Tibial nerve (tissue), 4 donors: ENCODE results near the gene NR4A2. TPM values are rescaled to one million over a fixed set of nuclear protein-coding genes. Genes with fewer than 3 reads are reported as not detected.

Source experiments
- DNase-seq, 2 donors: peaks; one replicate each; pipeline ENCODE4 v3.0.0-alpha.2; 2019; ENCODE audit warnings: low spot score in 2 of 2
- H3K27ac ChIP-seq, 4 donors: fragments of 200-600 bp; sonication (generic) in 3 of 4; one replicate each; pipeline ENCODE4 v1.5.1; 2017 to 2019; ENCODE audit warnings: mild to moderate bottlenecking in 1 of 4
- H3K27me3 ChIP-seq, 2 donors: fragments of 200-600 bp; sonication (generic) in 1 of 2; one replicate each; pipeline versions ENCODE4 v1.5.1 to v1.6.0; 2017 to 2019
- H3K36me3 ChIP-seq, 3 donors: fragments of 200-600 bp; sonication (generic); one replicate each; pipeline ENCODE4 v1.5.1; 2018 to 2019
- H3K4me1 ChIP-seq, 4 donors: fragments of 200-600 bp; sonication (generic) in 3 of 4; one replicate each; pipeline ENCODE4 v1.5.1; 2017 to 2019
- H3K4me3 ChIP-seq, 4 donors: fragments of 200-600 bp; sonication (generic) in 3 of 4; one replicate each; pipeline ENCODE4 v1.5.1; 2017 to 2019; ENCODE audit warnings: mild to moderate bottlenecking in 1 of 4, moderate library complexity in 1 of 4
- H3K9me3 ChIP-seq, 4 donors: fragments of 200-600 bp; sonication (generic) in 3 of 4; one replicate each; pipeline ENCODE4 v1.5.1; 2017 to 2019
- EP300 ChIP-seq, 2 donors: sonication (generic); formaldehyde crosslinking; IDR thresholded peaks; one replicate each; pipeline ENCODE4 v1.6.1; 2017; ENCODE audit warnings: antibody characterized with exemption in 2 of 2, mild to moderate bottlenecking in 1 of 2
- POLR2A ChIP-seq, 2 donors: fragments of 450-650 bp; IDR thresholded peaks; one replicate each; pipeline ENCODE4 v1.6.1; 2017; ENCODE audit warnings: antibody characterized with exemption in 2 of 2, mild to moderate bottlenecking in 2 of 2, moderate library complexity in 2 of 2
- WGBS, 2 donors: methylation state at CpG; one replicate each; pipeline ENCODE4 v1.1.5; 2018; 5-methylcytosine and 5-hydroxymethylcytosine counted together
- total RNA-seq, 4 donors: library from RNA; depleted of rRNA; stranded (reverse); fragments of >200 nt; gene quantifications; one replicate each; pipeline ENCODE4 v1.1.0, GENCODE V29; 2016
- TF ChIP-seq, protein P1 (sequence below), 5 experiments: fragments of 200-600 bp in 3 of 5; fragments of 450-650 bp in 2 of 5; sonication (generic) in 3 of 5; IDR thresholded peaks; one replicate each; pipeline ENCODE4 v1.5.1; 2016 to 2019; ENCODE audit warnings: antibody characterized with exemption in 5 of 5, mild to moderate bottlenecking in 3 of 5, moderate library complexity in 2 of 5

NR4A2 gene
- total RNA-seq, 4 donors from 2014 or later: 14.7 to 31.5 (median 22.4) TPM

- no peak for DNase-seq
- Histone ChIP-seq H3K9me3 (no peaks in the 10 kb centered on the region), H3K27me3 (no peaks in the 10 kb centered on the region), H3K27ac (peak overlapping the region; percentile 94 to 100 (median 100)), H3K36me3 (no peaks in the 10 kb centered on the region), H3K4me3 (peak overlapping the region; percentile 32 to 94 (median 86)), H3K4me1 (peaks cover 0 to 37% (median 11%) of the 10 kb centered on the region in 4 donors)
- WGBS, 2 donors: 39% methylated on average over 6 of the region's 6 CpGs
- TF ChIP-seq POLR2A (IDR thresholded peaks at IDR 0.05): no peak
- no peak for TF ChIP-seq EP300 (IDR thresholded peaks at IDR 0.05)
- TF ChIP-seq, protein P1, sequence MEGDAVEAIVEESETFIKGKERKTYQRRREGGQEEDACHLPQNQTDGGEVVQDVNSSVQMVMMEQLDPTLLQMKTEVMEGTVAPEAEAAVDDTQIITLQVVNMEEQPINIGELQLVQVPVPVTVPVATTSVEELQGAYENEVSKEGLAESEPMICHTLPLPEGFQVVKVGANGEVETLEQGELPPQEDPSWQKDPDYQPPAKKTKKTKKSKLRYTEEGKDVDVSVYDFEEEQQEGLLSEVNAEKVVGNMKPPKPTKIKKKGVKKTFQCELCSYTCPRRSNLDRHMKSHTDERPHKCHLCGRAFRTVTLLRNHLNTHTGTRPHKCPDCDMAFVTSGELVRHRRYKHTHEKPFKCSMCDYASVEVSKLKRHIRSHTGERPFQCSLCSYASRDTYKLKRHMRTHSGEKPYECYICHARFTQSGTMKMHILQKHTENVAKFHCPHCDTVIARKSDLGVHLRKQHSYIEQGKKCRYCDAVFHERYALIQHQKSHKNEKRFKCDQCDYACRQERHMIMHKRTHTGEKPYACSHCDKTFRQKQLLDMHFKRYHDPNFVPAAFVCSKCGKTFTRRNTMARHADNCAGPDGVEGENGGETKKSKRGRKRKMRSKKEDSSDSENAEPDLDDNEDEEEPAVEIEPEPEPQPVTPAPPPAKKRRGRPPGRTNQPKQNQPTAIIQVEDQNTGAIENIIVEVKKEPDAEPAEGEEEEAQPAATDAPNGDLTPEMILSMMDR (IDR thresholded peaks at IDR 0.05): no peak
Observed at GRCh38 chr2:156343096-156343939, 10.8 kb upstream of the NR4A2 start.

DNA sequence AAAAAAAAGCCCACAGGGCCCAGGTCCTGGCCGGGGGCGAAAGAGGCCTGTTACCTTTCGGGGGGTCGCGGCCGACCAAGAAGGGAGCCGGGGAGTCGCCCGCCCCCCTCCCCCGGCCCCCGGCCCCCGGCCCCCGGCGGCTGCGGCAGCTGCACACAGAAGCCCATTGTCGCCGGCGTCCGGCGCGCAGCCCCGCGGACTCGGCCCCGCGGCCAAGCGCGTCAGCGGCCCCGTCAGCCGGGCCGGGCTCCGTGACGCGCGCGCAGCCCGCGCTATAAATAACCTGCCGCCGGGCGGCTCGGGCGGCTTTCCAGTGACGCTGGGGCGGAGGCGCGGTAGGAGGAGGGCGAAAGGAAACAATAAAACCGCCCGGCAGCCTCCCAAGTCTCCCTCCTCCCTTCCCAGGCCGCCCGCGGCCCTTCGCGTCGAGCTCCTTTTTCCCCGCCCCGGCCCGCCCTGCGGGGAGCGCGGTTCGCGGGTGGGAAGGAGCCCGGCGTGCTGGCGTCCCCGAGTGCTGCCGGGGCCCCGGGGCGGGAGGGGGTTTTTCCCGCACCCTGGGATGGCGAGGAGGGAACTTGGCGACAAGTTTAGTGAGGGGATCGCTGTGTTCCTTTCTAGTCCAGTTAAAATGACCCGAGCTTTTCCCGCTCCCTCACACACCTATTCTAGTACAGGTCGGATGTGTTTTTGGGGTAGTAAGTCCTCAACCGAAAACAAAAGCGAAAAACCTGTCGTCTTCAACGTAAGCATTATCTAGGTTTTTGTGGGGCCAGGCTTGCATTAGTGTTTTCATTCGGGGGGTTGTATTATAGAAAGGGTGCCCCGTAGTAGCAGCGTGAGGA lies 10.0 kb upstream of the NR4A2 start:
- Histone ChIP-seq H3K27ac (peak overlapping the region; percentile 100), H3K27me3 (no peaks in the 10 kb centered on the region), H3K9me3 (no peaks in the 10 kb centered on the region), H3K36me3 (no peaks in the 10 kb centered on the region), H3K4me3 (peak overlapping the region; percentile 79 to 97 (median 94)), H3K4me1 (peaks cover 0 to 43% (median 11%) of the 10 kb centered on the region in 4 donors)
- 0 to 1% methylated on average over 41 to 61 of the region's 86 CpGs for WGBS, 2 donors
- peak; percentile 91 to 92 for DNase-seq
- TF ChIP-seq POLR2A (IDR thresholded peaks at IDR 0.05) (peak; percentile 82 to 84), EP300 (IDR thresholded peaks at IDR 0.05) (peak; percentile 77 to 98)
- TF ChIP-seq, protein P1 (IDR thresholded peaks at IDR 0.05): peak in 2 of 5 experiments; percentile 32 to 33

GRCh38 chr2:156341452-156342253 lies 9.1 kb upstream of the NR4A2 start:
- Histone ChIP-seq H3K4me3 (peak overlapping the region; percentile 79 to 97 (median 94)), H3K36me3 (no peaks in the 10 kb centered on the region), H3K9me3 (no peaks in the 10 kb centered on the region), H3K27me3 (no peaks in the 10 kb centered on the region), H3K27ac (peak overlapping the region; percentile 100), H3K4me1 (peaks cover 0 to 49% (median 11%) of the 10 kb centered on the region in 4 donors)
- TF ChIP-seq POLR2A (IDR thresholded peaks at IDR 0.05): peak; percentile 38 to 88
- TF ChIP-seq, protein P1 (IDR thresholded peaks at IDR 0.05): peak in 1 of 5 experiments; percentile 12
- peak; percentile 27 to 98 for TF ChIP-seq EP300 (IDR thresholded peaks at IDR 0.05)
- 0% methylated on average over 16 to 62 of the region's 62 CpGs for WGBS, 2 donors
- DNase-seq: peak; percentile 83 to 85

GRCh38 chr2:156340804-156341451 lies 8.4 kb upstream of the NR4A2 start:
- TF ChIP-seq, protein P1 (IDR thresholded peaks at IDR 0.05): no peak
- TF ChIP-seq EP300 (IDR thresholded peaks at IDR 0.05) (no peak), POLR2A (IDR thresholded peaks at IDR 0.05) (no peak)
- 3% methylated on average over 15 of the region's 15 CpGs for WGBS, 2 donors
- Histone ChIP-seq H3K27me3 (no peaks in the 10 kb centered on the region), H3K4me1 (peaks cover 0 to 57% (median 11%) of the 10 kb centered on the region in 4 donors), H3K27ac (peak overlapping the region; percentile 100), H3K4me3 (peak overlapping the region; percentile 79 to 97 (median 94)), H3K9me3 (no peaks in the 10 kb centered on the region), H3K36me3 (no peaks in the 10 kb centered on the region)
- no peak for DNase-seq
